Fibroblast of lung (primary cell): ENCODE measurements around the gene ESRP2. TPM values are rescaled to one million over a fixed set of nuclear protein-coding genes. Genes with fewer than 3 reads are reported as not detected.

Source experiments
- DNase-seq, 2 donors: peaks; one replicate each; pipeline versions ENCODE4 v3.0.0 to v3.0.0-alpha.2; 2010; ENCODE audit warnings: low read depth in 2 of 2
- H2AFZ ChIP-seq: 2 replicates; pipeline ENCODE4 v1.5.1; 2012; ENCODE audit warnings: low read length, control low read depth, inconsistent platforms
- H3K27ac ChIP-seq: 2 replicates; pipeline ENCODE4 v1.5.1; 2011; ENCODE audit warnings: low read length, control low read depth; ENCODE audit not compliant: insufficient read depth
- H3K27me3 ChIP-seq: 2 replicates; pipeline ENCODE4 v1.5.1; 2011; ENCODE audit warnings: mild to moderate bottlenecking, low read length; ENCODE audit not compliant: control insufficient read depth, insufficient read depth
- H3K36me3 ChIP-seq: 2 replicates; pipeline ENCODE4 v1.5.1; 2011; ENCODE audit warnings: low read length; ENCODE audit not compliant: control insufficient read depth, insufficient read depth
- H3K4me1 ChIP-seq: 2 replicates; pipeline ENCODE4 v1.5.1; 2011; ENCODE audit warnings: low read length; ENCODE audit not compliant: control insufficient read depth, insufficient read depth; ENCODE audit errors: extremely low read depth
- H3K4me2 ChIP-seq: 2 replicates; pipeline ENCODE4 v1.5.1; 2011; ENCODE audit warnings: low read length, control low read depth; ENCODE audit not compliant: insufficient read depth; ENCODE audit errors: extremely low read depth
- H3K4me3 ChIP-seq, 4 experiments: fragments of 200-600 bp in 1 of 4; sonication (generic) in 1 of 4; replicated peaks in 1 of 4; 2 replicates each; pipeline ENCODE4 v1.5.1; 2011 to 2016; ENCODE audit warnings: low read length in 4 of 4, low read depth in 3 of 4, mild to moderate bottlenecking in 3 of 4, control low read depth in 2 of 4, inconsistent platforms in 1 of 4, mixed read lengths in 1 of 4; ENCODE audit not compliant: insufficient read depth in 1 of 4; ENCODE audit errors: control extremely low read depth in 1 of 4
- H3K79me2 ChIP-seq: 2 replicates; pipeline ENCODE4 v1.5.1; 2012; ENCODE audit warnings: mild to moderate bottlenecking, low read length, inconsistent platforms; ENCODE audit not compliant: control insufficient read depth, insufficient read depth
- H3K9ac ChIP-seq: 2 replicates; pipeline ENCODE4 v1.5.1; 2011; ENCODE audit warnings: mild to moderate bottlenecking, low read length, control low read depth; ENCODE audit not compliant: insufficient read depth
- H3K9me3 ChIP-seq: 2 replicates; pipeline ENCODE4 v1.5.1; 2012; ENCODE audit warnings: low read depth, low read length; ENCODE audit not compliant: control insufficient read depth, insufficient read depth
- H4K20me1 ChIP-seq: 2 replicates; pipeline ENCODE4 v1.5.1; 2011; ENCODE audit warnings: low read length; ENCODE audit not compliant: control insufficient read depth, insufficient read depth; ENCODE audit errors: extremely low read depth
- CTCF ChIP-seq, 2 donors: IDR thresholded peaks in 1 of 2; conservative IDR thresholded peaks in 1 of 2; 1 replicate in 1 of 2; 2 replicates in 1 of 2; pipeline ENCODE4 v1.5.1; 2011 to 2012; ENCODE audit warnings: low read length in 2 of 2, control low read depth in 1 of 2, inconsistent platforms in 1 of 2, low read depth in 1 of 2, mild to moderate bottlenecking in 1 of 2
- EZH2 ChIP-seq: IDR thresholded peaks from 2 replicates; pipeline ENCODE4 v1.5.1; 2012; ENCODE audit warnings: low read length, control low read depth, mild to moderate bottlenecking; ENCODE audit errors: missing control alignments
- polyA plus RNA-seq, 2 donors: library from polyadenylated mRNA; depleted of rRNA in 1 of 2; stranded (reverse) in 1 of 2; unstranded in 1 of 2; fragments of >200 nt; gene quantifications; 2 replicates each; pipeline ENCODE4 v1.2.1, GENCODE V29; 2011 to 2012; ENCODE audit warnings: missing spikeins in 1 of 2
- total RNA-seq: library from RNA; depleted of rRNA; stranded (reverse); fragments of >200 nt; gene quantifications from 2 replicates; pipeline ENCODE4 v1.2.1, GENCODE V29; 2014

Gene ESRP2
- total and polyA plus RNA-seq, 2 donors (not counting 1 experiment from before 2014, with no cell fraction given): 0.08 to 0.17 TPM

GRCh38 chr16:68217506-68217905, 18.4 kb downstream of the ESRP2 start:
- H3K4me3 ChIP-seq: no peak overlapping the region
- no peaks in the 10 kb centered on the region for H3K9me3 ChIP-seq
- no peaks in the 10 kb centered on the region for H3K4me1 ChIP-seq
- DNase-seq: no peak
- H3K4me2 ChIP-seq: no peak overlapping the region
- no peaks in the 10 kb centered on the region for H3K79me2 ChIP-seq
- H3K9ac ChIP-seq: no peak overlapping the region
- H3K27ac ChIP-seq: no peak overlapping the region
- H4K20me1 ChIP-seq: no peaks in the 10 kb centered on the region
- no peak overlapping the region for H2AFZ ChIP-seq
- no peaks in the 10 kb centered on the region for H3K36me3 ChIP-seq
- no peaks in the 10 kb centered on the region for H3K27me3 ChIP-seq
- TF ChIP-seq CTCF (conservative IDR thresholded peaks at IDR 0.05 in 1 of 2, IDR thresholded peaks at IDR 0.05 in 1 of 2; ENCODE audit: low read depth in 1 of 2, low read length in 2 of 2) (no peak), EZH2 (no peak)

- Histone ChIP-seq H3K4me3 (no peak overlapping the region), H3K27me3 (no peaks in the 10 kb centered on the region), H3K9me3 (no peaks in the 10 kb centered on the region), H2AFZ (no peak overlapping the region), H3K9ac (no peak overlapping the region), H3K36me3 (no peaks in the 10 kb centered on the region), H3K27ac (no peak overlapping the region), H3K4me1 (no peaks in the 10 kb centered on the region), H4K20me1 (no peaks in the 10 kb centered on the region), H3K4me2 (no peak overlapping the region), H3K79me2 (no peaks in the 10 kb centered on the region)
- TF ChIP-seq EZH2 (no peak), CTCF (conservative IDR thresholded peaks at IDR 0.05 in 1 of 2, IDR thresholded peaks at IDR 0.05 in 1 of 2; ENCODE audit: low read depth in 1 of 2, low read length in 2 of 2) (no peak)
- no peak for DNase-seq
Observed at GRCh38 chr16:68216240-68216639, 19.7 kb downstream of the ESRP2 start.

GRCh38 chr16:68215302-68215701, 20.6 kb downstream of the ESRP2 start:
- Histone ChIP-seq H3K9ac (no peak overlapping the region), H3K27ac (no peak overlapping the region), H3K27me3 (no peaks in the 10 kb centered on the region), H3K4me3 (no peak overlapping the region), H4K20me1 (no peaks in the 10 kb centered on the region), H3K9me3 (no peaks in the 10 kb centered on the region), H3K4me1 (no peaks in the 10 kb centered on the region), H2AFZ (no peak overlapping the region), H3K79me2 (no peaks in the 10 kb centered on the region), H3K4me2 (no peak overlapping the region), H3K36me3 (no peaks in the 10 kb centered on the region)
- DNase-seq: no peak
- TF ChIP-seq CTCF (conservative IDR thresholded peaks at IDR 0.05 in 1 of 2, IDR thresholded peaks at IDR 0.05 in 1 of 2; ENCODE audit: low read depth in 1 of 2, low read length in 2 of 2): no peak
- TF ChIP-seq EZH2: no peak
